HG03378 (cell line): ENCODE measurements around the gene DISP3.

Source experiments
- ATAC-seq: cut with Tn5 transposase; IDR thresholded peaks from one replicate; pipeline ENCODE4 v1.9.1; 2021; ENCODE audit warnings: mild to moderate bottlenecking, moderate library complexity; ENCODE audit not compliant: unreplicated experiment

Gene DISP3

DNA sequence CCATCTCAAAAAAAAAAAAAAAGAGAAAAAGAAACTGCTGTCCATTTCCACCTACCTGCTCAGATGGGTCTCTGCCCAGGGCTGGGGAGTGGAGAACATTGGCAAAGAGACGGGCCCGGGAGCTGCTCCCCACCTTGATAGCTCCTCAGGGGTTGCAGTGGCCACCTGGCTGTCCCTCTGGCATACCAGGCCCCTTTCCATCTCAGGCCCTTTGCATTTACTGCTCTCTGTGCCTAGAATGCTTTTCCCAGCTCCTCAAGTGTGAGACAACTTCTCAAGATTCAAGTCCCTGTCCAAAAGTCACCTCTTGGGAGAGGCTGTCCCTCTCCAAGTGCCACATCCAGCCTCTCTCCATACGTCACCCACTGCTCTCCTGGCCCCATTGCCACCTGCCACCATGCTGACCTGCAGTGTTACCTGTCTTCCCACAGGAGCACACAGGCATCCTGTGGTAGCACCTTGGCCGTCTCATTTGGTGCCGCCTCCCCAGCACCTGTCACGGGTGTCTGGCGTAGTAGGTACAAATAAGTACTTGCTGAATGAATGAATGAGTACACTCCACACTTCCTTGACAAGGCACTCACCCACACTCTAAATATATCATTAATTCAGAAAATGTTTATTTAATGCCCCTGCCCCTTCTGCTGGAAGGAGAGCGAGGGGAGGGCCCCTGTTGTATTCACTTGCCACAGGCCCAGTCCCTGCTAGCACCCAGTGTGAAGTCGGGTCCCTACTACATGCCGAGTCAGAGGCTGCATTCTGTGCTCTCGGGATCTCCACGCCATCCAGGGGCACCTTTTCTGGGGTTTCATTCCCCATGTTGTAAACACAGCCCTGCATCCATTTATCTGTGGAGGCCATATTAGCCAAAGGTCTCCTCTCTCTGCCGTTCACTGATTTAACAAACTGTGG is 48.8 kb downstream of the DISP3 start:
- no peak for ATAC-seq

DNA sequence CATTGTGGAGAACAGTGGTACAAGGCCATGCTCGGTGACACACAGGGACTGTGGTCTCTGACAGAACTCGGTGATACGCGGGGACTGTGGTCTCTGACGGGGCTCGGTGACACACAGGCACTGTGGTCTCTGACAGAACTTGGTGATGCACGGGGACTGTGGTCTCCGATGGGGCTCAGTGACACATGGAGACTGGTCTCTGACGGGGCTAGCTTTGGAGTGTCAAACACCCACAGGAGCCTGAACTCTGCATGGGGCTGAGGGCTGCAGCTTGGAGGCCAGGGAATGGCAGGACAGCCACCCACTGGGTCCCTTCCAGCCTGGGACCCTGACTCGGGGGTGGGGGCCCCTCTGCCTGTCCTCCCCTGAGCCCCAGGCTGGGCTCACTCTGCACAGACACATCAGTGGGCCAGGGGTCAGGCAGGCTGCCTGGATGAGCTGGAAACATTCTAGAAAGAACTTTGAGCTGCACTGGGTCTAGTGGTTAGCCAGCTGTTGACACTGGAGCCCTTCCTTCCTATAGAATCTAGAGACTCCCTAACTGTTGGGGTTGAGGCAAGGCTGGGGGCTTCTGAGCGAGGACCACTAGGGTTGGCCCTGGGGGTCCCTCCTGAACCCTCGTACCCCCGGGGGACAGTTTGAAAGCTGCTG is 49.8 kb downstream of the DISP3 start:
- no peak for ATAC-seq

DNA sequence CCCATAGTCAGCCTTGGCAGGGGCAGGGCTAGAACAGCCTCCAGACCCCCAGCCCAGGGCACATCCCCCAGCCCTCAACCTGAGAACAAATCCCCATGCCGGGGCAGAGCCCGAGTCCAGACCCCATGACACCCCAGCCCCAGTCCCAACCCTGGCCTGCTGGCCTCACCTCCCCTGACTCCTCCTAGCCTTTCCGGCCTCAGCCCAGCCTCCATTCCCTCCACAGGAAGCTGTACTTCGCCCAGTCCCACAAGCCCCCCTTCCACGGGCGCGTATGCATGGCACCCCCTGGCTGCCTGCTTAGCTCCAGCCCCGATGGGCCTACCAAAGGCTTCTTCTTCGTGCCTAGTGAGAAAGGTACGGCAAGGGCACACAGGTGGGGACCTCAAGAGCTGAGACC is 50.4 kb downstream of the DISP3 start:
- no peak for ATAC-seq

DNA sequence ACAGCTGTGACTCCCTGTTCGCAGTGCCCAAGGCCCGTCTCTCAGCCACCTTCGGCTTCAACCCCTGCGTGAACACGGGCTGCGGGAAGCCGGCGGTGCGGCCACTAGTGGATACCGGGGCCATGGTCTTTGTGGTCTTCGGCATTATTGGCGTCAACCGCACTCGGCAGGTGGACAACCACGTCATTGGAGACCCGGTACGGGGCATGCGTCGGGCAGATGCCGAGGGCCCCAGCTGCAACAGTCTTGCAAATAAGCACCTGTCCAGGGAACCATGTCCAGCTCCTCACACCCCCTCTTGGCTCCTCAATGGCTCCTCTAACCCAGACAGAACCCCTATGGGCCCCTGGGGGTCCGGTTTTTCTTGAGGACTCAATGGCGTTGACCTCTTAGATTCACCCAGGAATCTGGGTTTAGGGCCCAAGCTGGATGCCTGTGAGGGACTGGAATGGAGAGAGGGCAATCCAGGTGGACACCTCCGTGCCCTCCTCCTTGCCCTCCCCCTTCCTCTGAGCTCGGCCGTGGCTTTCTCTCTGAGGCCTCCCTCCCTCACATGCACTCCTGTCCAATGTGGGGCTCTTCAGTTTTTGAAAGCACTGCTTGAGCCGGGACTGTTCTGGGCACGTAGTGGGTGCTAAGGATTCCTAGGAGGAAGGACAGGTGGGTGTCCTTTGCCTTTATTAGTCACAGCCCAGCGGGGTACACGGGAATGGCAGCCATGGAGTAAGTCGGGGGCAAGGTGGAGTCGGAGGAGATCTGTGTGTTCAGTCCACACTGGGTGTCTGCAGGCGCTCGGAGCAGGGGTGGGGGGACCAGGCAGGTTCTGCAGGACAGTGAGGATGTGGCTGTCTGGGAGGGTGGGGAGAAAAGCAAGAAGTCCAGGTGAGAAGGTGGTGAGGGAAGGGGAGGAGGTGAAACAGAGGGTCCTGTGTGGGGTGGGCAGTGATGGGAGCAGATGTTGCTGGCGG is 51.1 kb downstream of the DISP3 start:
- no peak for ATAC-seq

DNA sequence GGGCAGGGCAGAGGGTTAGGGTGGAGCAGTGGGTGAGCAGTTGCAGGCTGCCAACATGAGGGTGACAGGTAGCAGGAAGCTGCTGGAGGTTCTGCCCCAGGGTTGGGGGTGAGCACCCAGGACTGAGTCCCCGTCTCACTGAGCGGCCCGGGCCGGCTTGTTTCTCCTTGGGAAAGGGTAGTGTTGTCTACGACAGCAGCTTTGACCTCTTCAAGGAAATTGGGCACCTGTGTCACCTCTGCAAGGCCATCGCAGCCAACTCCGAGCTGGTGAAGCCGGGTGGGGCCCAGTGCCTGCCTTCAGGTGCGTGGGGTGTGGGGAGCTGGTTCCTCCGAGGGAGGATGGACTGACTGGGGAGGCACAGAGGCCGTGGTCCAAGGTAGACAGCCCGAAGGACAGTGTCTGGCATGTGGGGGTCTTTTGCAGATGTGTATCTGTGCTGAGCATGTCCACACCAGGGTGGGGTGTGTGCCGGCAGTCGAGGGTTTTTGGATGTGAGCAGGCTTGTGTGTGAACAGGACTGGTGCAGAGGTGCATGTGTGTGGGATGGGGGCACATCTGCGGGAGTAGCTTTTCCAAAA is 51.9 kb downstream of the DISP3 start:
- no peak for ATAC-seq

DNA sequence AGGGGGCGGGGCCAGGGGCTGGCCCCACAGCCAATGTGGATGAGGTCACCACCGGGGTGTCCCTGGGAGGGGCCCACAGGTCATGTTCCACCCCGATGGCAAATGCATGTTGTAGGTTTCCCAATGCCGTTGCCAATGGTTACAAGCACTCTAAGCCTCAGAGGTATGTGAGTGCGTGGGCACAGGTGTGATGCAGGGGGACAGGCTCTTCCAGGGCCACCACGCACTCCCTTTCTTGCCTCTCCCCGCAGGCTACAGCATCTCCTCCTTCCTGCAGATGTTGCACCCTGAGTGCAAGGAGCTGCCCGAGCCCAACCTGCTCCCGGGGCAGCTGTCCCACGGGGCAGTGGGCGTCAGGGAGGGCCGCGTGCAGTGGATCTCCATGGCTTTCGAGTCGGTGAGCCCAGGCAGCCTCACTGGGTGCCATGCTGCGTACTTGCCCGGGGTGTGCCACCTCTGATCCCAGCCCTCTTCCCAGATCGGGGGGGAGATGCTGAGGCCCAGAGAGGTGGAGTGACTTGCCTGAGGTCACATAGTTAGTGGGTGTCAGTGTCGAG is 52.4 kb downstream of the DISP3 start:
- ATAC-seq = no peak

DNA sequence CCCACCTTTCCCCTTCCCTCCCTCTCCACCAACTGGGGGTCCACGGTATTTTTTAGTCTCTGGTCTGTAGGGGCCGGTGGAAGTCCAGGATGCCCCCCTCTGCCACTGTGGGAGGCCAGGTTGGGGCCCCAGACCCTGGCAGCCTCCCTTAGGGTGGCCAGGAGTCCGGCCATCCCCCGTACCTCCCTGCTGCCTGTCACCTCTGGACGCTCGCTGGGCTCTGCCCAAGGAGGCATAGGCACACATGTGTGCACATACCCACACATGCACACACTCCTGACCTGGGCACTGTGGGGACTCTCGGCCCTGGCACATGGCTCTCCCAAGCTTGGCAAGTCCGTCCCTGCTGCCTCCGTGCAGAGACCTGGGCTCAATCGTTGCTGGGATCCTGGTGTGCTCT is 53.0 kb downstream of the DISP3 start:
- no peak for ATAC-seq

DNA sequence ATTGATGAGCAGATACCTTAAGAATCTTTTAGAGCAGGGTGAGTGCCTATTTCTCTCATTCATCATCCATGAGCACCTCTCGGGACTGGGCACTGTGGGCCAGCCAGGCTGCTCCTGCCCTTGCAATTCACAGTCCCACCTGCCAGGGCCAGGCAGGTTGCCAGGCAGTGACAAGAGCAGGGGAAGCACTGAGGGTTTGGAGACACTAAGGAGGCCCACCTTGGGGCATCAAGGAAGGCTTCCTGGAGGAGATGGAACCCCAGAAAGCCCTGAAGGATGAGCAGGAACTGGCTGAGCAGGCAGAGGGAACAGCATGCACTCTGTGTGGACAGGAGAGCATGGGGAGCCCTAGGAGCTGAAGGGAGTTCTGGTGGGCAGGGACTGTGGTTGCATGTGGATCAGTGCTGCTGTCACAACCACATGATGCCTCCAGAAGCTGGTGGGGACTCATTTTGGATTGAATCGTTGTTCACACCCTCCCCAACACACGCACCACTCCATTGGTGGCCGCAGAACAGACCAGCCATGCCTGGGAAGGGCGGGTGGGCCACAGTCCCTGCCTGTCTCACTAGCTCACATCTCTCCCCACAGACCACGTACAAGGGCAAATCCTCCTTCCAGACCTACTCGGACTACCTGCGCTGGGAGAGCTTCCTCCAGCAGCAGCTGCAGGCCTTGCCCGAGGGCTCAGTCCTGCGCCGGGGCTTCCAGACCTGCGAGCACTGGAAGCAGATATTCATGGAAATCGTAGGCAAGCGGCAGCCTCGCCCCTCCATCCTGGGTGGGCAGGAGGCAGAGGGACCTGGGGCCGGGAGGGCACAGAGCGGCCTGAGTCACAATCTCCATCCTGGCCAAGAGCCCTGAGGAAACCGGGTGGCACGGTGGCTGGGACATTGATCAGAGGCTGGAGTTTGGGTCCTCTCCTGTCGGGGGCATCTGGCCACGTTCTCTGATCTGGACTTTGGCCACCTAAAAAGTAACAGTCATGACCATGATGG is 55.1 kb downstream of the DISP3 start:
- ATAC-seq = no peak

DNA sequence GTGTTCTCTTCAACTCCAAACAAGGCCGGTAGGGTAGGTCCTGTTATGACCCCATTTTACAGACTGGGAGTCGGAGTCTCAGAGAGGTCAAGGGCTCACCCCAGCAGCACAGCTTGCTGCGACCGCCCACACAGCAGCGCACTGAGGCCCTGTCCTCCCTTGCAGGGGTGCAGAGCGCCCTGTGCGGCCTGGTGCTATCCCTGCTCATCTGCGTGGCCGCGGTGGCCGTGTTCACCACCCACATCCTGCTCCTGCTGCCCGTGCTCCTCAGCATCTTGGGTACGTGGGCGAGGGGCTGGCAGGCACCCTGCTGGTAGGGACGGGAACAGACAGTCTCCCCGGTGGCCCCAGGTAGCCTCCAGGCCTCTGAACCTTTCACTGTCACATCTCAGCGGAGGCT is 55.9 kb downstream of the DISP3 start:
- no peak for ATAC-seq

DNA sequence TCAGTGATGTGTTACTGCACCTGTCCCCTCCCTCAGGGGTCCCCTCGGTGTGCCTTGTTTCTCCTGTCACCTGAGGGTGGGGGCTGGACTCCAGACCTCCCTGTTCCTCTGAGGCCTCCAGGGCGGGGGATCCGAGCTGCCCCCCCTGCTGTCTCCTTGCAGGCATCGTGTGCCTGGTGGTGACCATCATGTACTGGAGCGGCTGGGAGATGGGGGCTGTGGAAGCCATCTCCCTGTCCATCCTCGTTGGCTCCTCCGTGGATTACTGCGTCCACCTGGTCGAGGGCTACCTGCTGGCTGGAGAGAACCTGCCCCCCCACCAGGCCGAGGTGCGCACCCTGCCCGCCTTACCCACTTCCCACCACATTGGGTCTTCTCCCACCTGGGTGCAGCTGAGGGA is 56.4 kb downstream of the DISP3 start:
- ATAC-seq = no peak

DNA sequence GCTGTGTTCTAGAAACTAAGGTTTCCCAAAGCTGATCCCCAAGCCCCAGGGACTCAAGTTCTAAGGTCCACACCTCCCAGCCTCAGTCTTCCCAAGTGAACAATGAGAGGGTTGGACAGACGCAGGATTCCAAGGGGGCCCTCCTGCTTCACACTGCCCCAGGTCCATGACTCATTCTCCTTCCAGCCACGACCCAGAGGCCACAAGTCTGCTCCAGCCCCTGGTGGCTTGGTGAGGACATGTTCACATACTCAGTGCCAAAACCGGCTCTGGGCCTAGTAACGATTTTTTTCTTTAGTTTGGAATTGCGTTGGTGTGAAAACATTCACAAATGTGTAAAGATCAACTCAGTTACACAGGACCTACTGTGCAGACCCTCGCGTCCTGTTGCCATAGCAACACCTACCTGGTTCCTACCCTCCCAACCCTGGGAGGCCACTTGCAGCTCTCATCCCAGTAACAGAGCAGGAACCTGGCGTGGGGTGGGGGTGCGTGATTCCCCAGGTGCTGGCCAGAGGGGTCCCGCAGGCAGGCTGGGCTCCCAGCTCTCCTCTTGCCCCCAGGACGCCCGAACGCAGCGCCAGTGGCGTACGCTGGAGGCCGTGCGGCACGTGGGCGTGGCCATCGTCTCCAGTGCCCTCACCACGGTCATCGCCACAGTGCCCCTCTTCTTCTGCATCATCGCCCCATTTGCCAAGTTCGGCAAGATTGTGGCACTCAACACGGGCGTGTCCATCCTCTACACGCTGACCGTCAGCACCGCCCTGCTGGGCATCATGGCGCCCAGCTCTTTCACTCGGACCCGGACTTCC is 57.0 kb downstream of the DISP3 start:
- ATAC-seq = no peak

DNA sequence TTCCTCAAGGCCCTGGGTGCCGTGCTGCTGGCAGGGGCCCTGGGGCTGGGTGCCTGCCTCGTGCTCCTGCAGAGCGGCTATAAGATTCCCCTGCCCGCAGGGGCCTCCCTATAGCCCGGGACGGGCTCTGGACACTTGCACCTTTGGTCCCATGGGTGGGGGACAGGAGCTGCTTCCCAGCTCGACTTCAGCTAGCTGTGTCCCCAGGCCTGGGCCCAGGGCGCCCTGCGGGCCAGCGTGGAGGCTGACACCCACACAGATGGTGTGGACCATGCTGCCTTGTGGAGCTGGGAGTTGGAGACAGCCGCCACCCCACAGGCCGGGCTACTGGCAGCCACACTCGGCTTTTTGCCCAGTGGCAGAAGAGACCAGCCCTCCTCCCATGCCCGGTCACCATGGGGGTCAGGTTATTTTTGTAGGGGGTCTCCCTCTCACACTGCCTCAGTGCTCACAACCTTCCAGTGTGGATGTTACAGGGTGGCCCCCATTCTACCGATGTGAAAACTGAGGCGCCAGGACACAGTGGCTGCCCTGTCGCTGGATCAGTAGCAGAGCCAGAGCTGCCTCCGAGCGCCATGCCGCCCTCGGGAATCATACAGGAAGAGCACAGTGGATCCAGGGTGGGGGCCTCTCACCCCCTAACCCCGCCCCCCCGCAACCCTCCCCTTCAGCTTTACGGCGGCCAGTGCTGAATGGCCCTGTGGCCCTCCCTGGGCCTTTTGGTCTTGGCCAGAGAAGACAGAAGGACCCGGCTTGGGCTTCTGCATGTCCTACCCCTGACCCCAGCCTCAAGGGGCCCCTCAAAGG is 57.8 kb downstream of the DISP3 start:
- ATAC-seq = no peak

DNA sequence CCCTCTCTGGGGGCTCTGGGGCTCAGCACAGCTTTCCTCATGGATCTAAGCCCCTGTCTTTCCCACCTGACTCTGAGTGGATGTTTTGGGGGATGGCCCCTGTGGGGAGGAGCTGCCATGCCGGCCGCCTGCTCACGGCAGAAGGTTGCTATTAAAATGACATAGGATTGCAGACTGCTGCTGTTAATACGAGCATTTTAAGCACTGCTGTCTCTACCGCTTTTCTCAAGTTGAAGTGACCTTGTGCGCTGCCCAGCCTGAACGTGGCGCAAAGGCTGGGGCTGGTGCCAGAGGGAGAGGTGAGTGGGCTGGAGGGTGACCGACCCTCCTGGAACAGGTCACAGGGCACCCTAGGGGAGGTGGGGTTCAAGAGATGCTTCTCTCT is 58.4 kb downstream of the DISP3 start:
- ATAC-seq = no peak

DNA sequence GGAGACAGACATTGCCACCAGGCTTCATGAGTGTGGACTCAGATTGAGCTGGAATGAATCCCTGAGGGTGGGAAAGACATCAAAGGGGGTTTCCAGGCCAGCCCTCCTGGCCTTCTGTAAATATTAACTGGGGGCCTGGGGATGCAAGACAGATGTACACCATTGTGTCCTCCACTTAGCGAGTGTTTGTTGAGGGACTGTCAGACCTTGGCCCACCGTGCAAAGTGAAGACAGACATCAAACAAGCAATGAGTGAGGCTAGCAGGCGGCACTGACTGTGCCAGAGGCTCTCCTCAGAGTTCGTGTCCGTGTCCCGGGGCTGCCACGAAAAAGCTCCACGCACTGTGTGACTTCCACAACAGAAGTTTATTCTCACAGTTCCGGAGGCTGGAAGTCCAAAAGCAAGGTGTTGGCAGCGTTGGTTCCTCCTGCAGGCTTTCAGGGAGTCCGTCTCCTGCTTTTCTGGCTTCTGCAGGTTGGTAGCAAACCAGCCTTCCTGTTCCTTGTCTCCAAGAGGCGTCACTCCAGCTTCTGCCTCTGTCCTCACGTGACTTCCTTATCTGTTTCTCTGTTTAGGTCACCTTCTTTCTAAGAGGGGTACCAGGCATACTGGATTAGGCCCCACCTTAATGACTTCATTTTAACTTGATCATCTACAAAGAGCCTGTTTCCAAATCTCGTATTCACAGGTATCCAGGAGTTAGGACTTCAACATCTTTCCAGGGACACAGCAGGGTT is 59.1 kb downstream of the DISP3 start:
- no peak for ATAC-seq

DNA sequence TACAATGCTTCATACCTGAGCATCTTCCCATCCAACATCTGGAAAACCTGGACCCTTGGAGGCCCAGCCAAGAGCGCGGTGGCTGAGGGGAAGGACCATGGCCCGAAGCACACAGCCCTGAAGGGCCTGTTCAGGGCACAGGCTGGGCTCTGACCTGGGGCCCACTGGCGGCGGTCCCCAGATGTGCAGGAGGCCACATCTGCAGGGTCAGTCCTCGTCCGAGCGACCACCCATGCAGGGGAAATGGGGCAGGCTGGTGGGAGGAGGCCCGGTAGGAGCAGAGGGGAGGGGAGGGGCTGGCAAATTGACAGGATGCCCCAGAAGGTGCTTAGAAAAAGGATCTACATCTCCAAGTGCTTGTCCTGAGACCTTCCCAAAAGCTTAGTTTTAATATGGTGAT is 59.9 kb downstream of the DISP3 start:
- ATAC-seq = no peak

DNA sequence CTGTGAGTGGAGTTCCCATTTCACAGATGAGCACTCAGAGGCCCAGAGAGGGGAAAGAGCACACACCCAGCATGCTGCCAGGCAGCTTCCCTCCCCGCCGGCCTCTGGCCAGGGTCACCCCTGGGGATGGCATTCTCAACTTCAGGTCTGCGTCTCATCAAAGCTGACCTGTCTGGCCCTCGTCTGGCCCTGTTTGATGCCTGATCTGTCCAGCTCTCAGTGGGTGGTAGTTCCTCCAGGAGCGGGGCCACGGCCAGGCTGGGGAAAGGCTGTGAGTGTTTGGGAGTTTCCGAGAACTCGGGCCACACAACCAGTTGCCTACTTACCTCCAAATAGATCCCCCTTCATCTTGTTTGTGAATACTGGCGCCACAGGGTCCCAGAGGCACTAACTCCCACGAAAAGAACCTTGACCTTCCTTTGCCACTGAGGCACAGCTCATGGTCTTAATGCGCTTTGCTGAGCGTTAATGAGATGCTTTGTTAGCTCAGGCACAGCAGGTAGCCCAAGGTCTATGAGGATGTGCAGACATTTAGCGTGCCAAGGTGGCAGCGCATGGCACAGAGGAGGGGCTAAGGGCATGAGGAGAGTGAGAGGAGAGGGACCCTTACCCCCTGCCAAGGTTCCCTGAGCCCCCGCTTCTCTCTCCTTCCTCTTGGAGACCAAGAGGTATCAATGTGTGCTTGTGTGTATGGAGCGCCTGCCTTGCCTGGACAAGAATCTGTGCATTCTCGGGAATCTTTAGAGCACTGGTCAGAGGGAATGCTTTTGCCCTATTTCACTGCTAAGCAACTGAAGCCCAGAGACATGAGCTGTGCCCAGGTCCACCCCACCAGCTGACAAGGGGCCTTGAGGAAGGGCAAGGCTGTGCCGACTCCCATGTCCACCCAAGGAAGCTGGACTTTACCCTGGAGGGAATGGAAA is 61.2 kb downstream of the DISP3 start:
- ATAC-seq = no peak
